NCI-H2081 (cell line): ENCODE results near the gene RALGPS2.
"Not testable (repeated sequence)": the region's sequence is repeated elsewhere in the genome, so short reads cannot be mapped to it uniquely, and the experiment has no call there.

ENCODE experiments used
- DNase-seq, 2 experiments: peaks; one replicate each; lab custom pipeline; 2025; lab: John Stamatoyannopoulos, UW

RALGPS2 gene

DNA sequence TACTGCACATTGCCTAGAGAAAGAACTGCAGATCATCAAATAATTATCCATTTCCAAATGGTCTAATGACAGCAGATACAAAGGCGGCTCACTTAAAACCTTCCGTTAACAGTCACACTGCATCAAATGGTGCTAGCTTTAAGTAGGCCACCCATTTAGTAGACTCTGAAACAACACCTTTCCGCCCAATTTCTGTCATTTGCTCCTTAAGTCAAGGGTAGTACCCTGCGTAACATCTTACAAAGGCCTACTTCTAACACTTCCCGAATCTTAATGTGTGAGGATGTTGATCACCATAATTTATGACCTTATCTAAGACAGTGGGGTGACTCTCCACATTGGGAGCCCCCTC is 692 bp upstream of the RALGPS2 start:
- no peak for DNase-seq

DNA sequence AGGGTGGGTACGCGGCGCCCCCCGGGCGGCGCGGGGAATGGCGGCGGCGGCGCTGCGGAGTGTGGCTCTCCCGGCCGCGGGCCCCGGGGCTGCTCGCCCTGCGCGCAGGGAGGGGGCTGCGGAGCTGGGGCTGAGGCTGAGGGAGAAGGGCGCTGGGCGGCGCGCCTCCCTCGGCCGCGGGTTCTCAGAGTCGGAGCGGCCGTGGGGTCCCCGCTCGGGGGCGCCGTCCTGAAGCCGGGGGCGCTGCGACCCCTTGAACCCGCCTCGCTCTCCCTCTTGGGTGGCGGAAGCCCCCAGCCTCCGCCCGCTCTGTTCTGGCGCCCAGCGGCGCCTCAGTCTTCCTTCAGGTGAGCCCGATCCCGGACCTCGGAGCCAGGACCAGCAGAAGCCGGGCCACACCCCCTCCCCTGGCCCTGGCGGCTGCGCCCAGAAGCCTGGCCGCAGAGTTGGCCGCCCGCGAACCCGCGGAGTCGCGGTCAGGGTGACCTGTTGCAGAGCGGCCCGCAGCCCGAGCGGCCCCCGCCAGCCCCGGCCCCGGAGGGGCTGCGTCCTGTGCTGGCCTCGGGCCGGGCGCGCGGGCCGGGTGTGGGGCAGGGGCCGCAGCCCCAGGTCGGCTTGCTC is 532 bp downstream of the RALGPS2 start:
- peak; percentile 23 to 26 for DNase-seq

DNA sequence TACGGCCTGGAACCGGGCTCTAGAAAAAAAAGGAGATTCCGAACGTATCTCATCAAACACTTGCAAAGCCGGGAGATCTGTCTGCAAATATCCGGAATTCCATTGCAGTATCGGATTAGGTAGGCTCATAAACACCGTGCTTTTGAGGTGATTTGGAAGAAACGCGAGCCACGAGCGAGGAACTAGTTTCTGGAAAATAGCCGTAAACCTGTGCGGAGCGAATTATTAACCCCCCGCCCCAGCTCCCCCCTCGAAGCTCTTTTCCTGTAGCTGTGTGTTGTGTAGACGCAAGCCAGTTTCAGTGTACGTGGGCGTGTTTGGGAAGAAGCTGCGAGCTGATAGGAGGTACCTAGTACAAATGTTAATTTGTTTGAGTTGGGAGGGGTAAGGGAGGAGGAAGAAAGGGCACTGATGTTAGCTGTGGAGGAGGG is 1.1 kb downstream of the RALGPS2 start:
- peak; percentile 31 to 76 for DNase-seq

DNA sequence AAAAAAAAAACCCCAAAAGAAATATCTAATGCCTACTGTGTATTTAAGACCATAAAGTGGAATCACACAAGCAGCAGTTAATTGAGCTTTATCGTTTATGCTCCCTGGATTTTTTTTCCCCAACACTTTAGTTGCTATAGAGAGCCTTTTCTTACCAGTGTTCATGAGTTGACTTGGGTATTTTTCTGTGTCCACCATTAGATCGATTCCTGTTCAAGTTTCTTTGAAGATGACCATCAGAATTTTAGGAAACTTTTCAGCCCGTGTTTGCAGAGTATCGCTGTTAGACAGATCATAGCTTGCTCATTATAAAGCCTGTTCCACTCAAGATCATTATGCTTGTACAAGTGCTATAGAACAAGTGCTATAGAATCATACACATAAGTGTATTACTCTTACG is 1.5 kb downstream of the RALGPS2 start:
- DNase-seq = no peak

DNA sequence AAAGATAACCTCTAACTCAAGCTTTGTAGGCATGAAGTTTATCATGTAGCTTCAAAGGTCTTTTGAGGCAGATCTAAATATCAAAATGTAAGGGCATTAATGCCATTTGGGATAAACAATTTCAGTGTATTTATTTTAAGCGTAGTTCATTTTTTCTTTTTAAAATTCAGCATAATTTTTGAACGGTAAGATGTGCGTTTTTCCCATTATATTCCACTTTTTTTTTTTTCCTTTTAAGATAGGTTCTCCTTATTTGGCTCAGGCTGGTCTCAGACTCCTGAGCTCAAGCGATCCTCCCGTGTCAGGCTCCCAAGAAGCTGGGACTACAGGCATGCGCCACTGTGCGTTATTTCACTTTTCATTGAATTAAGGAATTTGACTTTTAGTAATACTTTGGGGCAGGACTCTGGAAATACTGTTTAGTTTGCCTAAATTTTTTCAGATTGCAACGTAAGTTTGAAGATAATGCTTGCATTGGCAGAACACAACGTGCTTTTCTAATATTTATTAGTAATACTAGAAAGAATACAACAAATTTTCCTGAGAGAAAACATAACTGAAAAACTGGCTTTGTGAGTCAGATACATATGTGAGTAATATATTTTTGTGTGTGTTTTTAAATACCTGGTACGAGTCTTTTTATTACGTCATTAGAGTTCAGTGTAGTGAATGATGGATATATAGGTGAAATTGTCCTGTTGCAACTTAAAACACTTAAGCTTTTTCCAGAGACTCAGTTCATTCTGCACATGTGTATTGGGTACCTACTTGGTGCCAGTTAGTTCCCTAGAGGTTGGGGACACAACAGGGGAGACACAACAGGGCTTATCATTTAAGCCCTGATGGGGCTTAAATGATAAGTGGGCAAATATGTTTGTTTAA is 2.2 kb downstream of the RALGPS2 start:
- no peak for DNase-seq

DNA sequence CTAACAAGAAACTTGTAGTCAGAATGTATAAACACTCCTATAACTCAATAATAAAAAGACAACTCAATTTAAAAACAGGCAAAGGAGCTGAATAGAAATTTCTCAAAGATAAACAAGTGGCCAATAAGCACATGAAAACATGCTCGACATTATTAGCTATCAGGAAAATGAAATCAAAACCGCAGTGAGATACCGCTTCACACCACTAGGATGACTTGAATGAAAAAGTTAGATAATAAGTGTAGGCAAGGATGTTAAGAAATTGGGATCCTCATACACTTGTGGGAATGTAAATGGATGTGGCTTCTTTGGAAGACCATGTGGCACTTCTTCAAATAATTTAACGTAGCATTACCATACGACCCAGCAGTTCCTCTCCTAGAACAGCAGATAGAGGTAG is 8.9 kb downstream of the RALGPS2 start:
- DNase-seq = no peak

DNA sequence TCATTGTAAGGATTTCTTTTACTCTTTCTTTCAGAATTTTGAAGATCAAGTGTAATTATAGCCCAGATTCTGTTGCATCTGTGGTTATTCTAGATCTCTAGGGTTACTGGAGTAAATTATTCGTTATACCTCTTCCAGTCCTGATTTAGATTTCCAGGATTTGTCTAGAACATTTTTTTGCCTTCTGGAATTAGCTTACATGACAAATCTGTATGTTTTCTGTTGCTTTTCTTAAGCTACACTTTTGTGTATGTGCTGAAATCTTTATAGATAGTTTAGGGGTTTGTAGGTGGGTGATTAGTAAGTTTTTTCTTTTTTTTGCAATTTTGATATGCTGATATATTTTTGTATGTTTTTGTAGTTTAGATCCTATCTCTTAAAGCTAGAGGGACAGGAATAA is 13.7 kb downstream of the RALGPS2 start:
- DNase-seq = no peak

DNA sequence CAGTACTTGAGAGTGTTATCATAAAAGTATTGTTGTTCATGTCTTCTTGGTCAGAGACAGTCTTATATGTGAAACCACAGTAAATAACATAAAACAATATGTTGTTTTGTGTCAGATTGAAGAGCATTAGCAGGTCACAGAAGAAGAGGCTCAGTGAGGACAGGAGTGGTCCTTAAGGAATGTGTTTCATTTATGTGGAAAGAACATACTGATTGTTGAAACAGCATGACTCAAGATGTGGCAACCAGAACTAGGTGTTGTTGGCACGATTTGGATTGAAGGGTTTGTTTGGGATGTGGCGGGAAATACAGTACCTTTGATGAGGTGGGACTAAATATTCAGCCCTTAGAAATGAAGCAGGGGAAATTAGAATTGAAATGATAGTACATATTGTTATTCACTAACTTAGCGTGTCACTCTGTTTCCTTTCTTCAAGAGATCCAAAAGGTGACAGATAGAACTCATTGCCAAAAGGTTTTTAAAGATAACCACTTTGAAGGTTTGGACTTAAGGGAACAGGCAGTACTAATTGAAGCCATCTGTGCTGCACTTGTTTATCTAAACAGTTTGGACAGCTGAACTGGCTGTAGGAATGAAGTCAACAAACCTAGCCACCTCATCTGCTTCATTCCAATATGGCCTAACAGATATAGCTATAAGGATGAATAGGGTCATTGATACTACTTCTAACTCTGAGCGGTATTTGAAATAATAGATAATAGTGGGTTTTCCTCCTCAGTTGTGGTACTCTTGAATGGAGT is 14.4 kb downstream of the RALGPS2 start:
- no peak for DNase-seq

DNA sequence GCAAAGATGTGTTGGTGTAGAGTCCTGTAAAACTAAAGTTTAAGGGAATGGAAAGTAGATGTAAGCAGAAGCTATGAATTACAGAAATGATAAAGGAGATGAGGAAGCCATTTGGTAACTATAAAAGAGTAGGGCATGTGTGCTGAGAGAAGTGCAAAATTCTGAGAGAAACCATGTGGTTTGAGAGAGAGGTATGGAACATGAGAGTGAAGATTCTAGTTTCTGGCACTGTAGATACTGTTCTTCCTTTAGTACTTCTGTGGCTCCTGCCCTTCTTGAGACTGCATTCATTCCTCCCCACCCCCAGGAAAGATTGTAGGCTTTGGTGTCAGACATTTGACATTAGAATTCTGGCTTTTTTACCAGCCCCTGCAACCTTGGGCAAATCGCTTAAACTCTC is 15.4 kb downstream of the RALGPS2 start:
- DNase-seq = no peak

DNA sequence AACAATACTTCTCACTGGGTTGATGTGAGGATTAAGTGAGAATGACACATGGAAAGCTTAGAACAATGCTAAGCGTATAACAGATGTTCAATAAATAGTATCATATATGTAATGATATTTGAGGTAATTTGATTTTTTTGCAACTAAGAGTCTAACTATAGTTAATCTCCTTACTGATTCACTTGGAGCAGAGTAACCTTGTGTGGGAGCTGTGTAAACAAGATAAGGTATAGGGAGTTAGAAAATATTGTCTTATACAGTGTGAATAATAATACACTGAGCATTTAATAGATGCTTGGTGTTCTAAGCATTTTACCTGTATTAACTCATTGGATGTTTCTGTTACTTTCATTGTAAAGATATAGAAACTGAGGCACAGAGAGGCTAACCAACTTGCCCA is 15.9 kb downstream of the RALGPS2 start:
- DNase-seq = no peak

DNA sequence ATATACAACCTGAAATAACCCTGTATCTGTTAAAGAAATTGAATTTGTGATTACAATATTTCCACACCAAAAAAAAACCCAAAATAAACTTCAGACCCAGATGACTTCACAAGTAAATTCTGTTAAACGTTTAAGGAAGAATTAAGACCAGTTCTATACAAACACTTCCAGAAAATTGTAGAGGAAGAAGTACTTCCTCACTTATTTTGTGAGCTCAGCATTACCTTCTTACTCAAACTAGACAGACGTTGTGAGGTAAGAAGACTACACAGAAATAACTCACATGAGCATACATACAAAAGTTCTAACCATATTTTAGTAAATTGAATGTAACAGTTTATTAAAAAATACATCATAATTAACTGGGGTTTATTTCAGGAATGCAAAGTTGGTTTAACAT is 18.8 kb downstream of the RALGPS2 start:
- no peak for DNase-seq

DNA sequence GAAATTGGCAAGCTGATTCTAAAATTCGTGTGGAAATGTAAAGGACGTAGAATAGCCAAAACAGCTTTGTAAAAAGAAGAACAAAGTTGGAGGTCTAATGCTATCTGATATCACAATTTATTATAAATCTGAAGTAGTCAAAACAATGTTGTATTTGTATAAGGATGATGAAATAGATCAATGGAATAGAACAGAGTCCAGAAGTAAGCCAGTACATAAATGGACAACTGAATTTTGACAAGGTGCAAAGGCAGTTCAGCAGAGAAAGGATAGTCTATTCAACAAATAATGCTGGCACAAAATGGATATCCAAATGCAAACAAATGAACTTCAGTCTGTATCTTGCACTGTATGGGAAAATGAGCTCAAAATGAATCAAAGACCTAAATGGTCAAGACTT is 20.2 kb downstream of the RALGPS2 start:
- DNase-seq = no peak

DNA sequence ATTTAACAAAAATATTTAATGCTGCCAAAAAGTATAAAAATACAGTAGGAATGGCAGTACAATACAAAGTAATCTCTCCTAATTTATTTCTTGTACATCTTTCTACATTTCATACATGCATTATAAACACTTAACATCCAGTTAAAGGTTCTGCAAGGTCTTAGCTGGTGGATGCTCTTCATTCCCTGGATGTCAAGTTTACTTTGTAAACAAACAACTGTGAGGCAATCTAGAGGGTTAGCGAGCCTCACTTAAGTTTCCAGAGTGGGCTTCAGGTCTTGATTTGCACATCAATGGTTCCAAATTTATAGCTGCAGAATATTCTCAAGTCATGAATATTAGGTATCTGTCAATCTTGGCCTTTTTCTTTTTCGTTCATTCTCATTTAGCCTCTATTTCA is 21.3 kb downstream of the RALGPS2 start:
- no peak for DNase-seq

DNA sequence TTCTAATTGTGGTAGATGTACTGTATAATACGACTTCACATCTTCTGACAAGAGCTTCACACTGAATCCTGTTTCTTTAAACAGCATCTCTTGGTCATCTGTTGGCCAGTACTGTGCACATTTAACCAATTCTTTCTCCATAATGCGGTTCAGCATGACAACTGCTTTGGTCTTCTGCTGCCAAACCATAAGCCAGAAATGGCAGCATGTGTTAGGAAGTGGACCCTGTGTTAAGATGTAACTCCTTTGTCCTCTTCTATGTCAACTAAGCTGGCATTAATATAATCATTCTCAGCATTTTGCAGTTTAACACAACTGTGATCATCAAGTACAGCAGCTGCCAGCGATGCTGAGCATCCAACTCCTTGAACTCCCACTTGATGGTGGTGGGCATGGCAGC is 22.3 kb downstream of the RALGPS2 start:
- not testable (repeated sequence) for DNase-seq

DNA sequence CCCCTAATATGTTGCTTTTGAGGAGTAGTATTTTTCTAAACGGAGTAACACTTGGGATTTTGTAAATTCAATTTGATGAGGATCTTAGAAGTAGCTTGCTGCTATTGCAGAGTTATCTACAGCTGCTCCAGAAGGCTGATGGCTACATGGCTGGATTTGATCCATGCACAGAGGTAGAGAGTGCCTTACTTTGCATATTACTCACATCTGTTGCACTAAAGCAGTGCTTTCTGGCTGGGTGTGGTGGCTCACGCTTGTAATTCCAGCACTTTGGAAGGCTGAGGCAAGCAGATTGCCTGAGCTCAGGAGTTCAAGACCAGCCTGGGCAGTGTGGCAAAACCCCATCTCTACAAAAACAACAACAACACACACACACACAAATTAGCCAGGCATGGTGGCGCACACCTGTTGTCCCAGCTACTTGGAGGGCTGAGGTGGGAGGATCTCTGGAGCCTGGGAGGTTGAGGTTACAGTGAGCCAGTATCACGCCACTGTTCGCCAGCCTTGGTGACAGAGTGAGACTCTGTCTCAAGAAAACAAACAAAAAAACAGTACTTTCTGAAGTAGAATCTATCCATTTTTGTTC is 24.6 kb downstream of the RALGPS2 start:
- no peak for DNase-seq

DNA sequence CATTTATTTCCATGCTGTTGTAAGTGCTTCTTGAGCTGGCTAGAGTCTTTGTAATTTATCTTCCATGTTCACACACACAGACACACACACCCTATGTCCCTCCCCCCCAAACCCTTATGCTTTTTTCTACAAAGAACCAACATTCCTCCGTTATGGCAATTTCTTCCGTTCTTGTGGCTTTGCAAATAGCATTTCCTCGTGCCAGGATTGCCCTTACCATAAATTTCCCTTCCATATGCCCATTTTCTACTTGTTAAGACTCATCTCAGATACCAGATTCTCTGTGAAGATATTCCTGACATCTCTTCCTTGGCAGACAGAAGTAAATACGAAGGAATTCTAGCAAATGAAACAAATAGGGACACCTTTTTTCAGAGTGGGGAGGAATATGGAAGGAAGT is 26.0 kb downstream of the RALGPS2 start:
- no peak for DNase-seq

DNA sequence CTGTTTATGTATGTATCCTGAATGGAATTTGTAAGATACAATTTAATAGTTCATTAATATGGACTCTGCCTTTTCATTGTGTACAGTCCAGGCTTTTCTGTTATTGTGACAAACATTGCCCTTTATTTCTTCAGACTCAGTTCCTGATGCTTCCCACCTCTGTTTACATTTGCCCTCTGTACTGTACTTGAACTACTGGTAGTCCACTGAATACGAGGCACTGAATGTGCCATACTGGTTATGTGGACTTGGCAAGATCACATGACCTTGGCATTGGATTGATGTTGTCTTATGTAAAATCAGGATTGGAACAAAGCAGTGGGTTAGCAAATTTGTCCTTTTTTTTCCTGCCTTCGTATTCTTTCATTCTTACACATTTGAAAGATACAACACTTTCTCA is 27.8 kb downstream of the RALGPS2 start:
- no peak for DNase-seq

DNA sequence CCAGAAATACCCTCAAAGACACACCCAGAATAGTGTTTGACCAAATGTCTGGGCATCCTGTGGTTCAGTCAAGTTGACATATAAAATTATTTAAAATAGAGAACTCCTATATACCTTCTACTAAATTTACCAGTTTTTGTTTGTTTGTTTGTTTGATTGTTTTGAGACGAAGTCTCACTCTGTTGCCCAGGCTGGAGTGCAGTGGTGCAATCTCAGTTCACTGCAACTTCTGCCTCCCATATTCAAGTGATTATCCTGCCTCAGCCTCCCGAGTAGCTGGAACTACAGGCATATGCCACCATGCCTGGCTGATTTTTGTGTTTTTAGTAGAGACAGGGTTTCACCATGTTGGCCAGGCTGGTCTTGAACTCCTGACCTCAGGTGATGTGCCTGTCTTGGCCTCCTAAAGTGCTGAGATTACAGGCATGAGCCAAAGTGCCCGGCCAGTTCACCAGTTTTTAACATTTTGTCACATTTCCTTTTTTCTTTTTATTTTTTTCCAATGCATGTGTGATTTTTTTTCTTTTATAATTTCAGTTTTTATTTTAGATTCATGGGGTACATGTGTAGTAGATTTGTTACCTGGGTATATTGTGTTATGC is 29.7 kb downstream of the RALGPS2 start:
- not testable (repeated sequence) for DNase-seq

DNA sequence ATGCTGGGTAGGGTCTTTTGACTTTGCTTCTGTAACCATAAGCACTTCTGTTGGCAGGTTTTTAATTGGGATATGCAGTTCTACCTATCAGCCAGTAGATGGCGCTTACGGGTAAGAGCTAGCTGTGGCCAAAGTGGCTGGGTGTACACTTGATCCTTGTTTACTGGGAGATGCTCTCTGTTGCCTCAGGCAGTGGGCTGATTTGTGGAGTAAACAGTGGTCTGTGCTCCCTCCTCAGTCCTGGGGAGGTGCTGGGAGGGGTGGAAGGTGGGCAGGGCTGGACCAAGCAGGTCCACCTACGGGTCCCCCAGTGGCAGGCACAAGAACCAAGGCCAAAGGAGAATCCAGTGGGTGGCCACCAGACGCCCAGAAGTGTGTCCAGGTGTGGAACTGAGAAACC is 43.4 kb downstream of the RALGPS2 start:
- DNase-seq = peak; percentile 57 to 68

DNA sequence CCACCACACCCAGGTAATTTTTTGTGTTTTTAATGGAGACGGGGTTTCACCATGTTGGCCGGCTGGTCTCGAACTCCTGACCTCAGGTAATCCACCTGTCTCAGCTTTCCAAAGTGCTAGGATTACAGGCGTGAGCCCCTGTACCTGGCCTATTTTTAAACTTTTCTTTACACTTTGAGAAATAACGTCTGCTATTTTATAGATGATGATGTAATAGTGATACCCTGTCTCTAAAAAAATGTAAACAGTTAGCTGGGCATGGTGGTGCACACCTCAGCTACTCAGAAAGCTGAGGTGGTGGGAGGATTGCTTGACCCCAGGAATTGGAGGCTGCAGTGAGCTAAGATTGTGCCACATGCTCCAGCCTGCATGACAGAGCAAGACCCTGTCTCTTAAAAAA is 47.9 kb downstream of the RALGPS2 start:
- DNase-seq = no peak

DNA sequence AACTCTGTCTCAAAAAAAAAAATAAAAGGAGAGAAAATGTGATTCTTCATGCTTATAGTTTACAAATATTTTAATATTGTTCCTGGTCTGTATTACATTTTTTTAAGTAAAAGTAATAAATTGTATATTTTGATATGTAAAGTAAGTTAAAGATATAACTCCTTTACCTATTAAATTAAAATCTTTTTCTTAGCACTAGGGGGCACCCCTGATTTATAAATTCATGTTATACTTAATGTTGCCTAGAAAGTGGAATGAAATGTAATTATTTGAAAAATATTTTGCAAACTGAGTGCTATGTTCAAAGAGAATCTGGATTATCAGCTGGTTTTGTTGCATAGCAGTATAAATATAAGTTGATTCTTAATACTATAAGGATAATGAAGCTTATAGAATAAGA is 49.2 kb downstream of the RALGPS2 start:
- DNase-seq = peak; percentile 29 to 32

DNA sequence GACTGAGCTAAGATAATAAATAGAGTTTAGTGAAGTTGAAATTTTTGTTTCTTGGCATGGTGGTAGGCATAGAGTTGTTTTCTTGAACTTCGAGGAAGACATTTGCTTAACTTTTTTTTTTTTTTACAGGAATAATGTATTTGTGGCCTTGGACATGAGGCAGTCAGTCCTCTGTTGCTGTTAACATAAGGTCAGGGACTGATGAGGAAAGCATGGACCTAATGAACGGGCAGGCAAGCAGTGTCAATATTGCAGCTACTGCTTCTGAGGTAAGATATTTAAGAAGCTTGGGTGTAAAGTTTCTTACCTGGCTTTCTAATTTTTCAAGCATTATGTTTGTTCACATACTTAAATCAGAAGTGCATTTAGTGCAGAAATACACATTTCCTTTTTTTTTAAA is 51.5 kb downstream of the RALGPS2 start:
- DNase-seq = no peak
